HG03565 (cell line): ENCODE measurements around the gene LCNL1.
A peak's percentile ranks its signal among the peaks of the same experiment; 100 is the strongest.
"Not testable (repeated sequence)": the region's sequence is repeated elsewhere in the genome, so short reads cannot be mapped to it uniquely, and the experiment has no call there.

ENCODE experiments used
- ATAC-seq: cut with Tn5 transposase; IDR thresholded peaks from one replicate; pipeline ENCODE4 v1.9.1; 2021; ENCODE audit warnings: mild to moderate bottlenecking, moderate library complexity; ENCODE audit not compliant: unreplicated experiment

LCNL1 gene

GRCh38 chr9:136990242-136990911, 7.6 kb downstream of the LCNL1 start:
- no peak for ATAC-seq

GRCh38 chr9:136991993-136992818, 9.4 kb downstream of the LCNL1 start, which contains the start of gene PAXX:
TSS of gene PAXX (plus strand) at chr9:136992422. CDS start at chr9:136992444, 22 bp downstream.
- peak; percentile 59 for ATAC-seq

- no peak for ATAC-seq
These were observed 10.1 kb downstream of the LCNL1 start for GRCh38 chr9:136992819-136993369.

GRCh38 chr9:136994180-136994887, 11.5 kb downstream of the LCNL1 start:
- no peak for ATAC-seq

- no peak for ATAC-seq
These were observed 12.1 kb downstream of the LCNL1 start for GRCh38 chr9:136994888-136995230.

- ATAC-seq = no peak
These were observed 12.6 kb downstream of the LCNL1 start for GRCh38 chr9:136995362-136995761.

GRCh38 chr9:136995772-136996311, 13.0 kb downstream of the LCNL1 start:
- ATAC-seq = no peak

GRCh38 chr9:136996361-136997292, 13.8 kb downstream of the LCNL1 start, which contains the start of gene CLIC3:
TSS of gene CLIC3 (minus strand) at chr9:136996568. CDS start at chr9:136996543, 25 bp downstream.
- no peak for ATAC-seq

- ATAC-seq = no peak
These were observed 14.6 kb downstream of the LCNL1 start for GRCh38 chr9:136997371-136997770.

GRCh38 chr9:136997830-136998234, 15.0 kb downstream of the LCNL1 start:
- ATAC-seq = no peak

- ATAC-seq = peak; percentile 66
These were observed 17.6 kb downstream of the LCNL1 start for GRCh38 chr9:137000177-137000930.

GRCh38 chr9:137001857-137002645, 19.3 kb downstream of the LCNL1 start:
- no peak for ATAC-seq

- ATAC-seq = no peak
These were observed 19.9 kb downstream of the LCNL1 start for GRCh38 chr9:137002646-137003041.

- ATAC-seq = not testable (repeated sequence)
These were observed 21.5 kb downstream of the LCNL1 start for GRCh38 chr9:137004285-137004684.

GRCh38 chr9:137006116-137007003, 23.6 kb downstream of the LCNL1 start:
- ATAC-seq = no peak

GRCh38 chr9:137007108-137007815, 24.5 kb downstream of the LCNL1 start:
- no peak for ATAC-seq

GRCh38 chr9:137007816-137008270, 25.1 kb downstream of the LCNL1 start:
- ATAC-seq = no peak
